ENCODE measurements around the gene KRT78.

Gene KRT78

DNA sequence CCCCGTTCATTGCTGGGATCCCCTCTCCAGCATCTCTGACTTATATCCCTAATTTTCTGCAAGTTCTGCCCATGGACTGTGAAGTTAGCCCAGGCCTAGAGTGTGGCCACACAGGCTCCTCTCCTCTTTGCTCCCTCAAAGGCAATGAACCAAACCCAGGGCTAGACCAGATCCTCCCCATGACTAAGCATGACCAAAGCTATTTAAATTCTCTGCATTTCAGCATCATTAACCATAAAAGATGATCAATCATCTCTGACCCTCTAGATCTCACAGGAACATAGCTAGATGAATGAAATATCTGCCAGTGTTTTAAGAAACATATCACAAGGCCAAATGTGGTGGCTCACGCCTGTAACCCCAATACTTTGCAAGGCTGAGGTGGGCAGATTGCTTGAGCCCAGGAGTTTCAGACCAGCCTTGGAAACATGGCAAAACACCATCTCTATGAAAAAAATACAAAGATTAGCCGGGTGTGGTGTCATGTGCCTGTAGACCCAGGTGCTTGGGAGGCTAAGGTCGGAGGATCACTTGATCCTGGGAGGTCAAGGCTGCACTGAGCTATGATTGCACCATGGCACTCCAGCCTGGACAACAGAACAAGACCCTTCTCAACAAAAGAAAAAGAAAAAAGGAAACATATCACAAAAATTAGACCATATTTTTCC, 50.7 kb downstream of the KRT78 start:
- TF ChIP-seq, protein P1, sequence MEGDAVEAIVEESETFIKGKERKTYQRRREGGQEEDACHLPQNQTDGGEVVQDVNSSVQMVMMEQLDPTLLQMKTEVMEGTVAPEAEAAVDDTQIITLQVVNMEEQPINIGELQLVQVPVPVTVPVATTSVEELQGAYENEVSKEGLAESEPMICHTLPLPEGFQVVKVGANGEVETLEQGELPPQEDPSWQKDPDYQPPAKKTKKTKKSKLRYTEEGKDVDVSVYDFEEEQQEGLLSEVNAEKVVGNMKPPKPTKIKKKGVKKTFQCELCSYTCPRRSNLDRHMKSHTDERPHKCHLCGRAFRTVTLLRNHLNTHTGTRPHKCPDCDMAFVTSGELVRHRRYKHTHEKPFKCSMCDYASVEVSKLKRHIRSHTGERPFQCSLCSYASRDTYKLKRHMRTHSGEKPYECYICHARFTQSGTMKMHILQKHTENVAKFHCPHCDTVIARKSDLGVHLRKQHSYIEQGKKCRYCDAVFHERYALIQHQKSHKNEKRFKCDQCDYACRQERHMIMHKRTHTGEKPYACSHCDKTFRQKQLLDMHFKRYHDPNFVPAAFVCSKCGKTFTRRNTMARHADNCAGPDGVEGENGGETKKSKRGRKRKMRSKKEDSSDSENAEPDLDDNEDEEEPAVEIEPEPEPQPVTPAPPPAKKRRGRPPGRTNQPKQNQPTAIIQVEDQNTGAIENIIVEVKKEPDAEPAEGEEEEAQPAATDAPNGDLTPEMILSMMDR (IDR thresholded peaks at IDR 0.05; ENCODE audit: low read depth, low read length), result no peak
- no peak for TF ChIP-seq EZH2phosphoT487 (IDR thresholded peaks at IDR 0.05; ENCODE audit: low read depth)
- Histone ChIP-seq H2AFZ (ENCODE audit: low read depth, low read length) (no peak overlapping the region), H3K9me3 (ENCODE audit: insufficient read depth, low read length) (no peaks in the 10 kb centered on the region), H3K4me3 (ENCODE audit: low read length) (no peak overlapping the region), H3K36me3 (replicated peaks; ENCODE audit: low read depth, low read length) (no peaks in the 10 kb centered on the region), H3K27me3 (ENCODE audit: low read depth, low read length) (peaks cover 9% of the 10 kb centered on the region; the same call in 1 of the 2 replicates), H3K4me2 (ENCODE audit: low read length) (no peak overlapping the region), H3K4me1 (ENCODE audit: low read length) (no peaks in the 10 kb centered on the region), H3K27ac (ENCODE audit: low read length) (no peak overlapping the region), H4K20me1 (ENCODE audit: insufficient read depth, low read length) (no peaks in the 10 kb centered on the region), H3K79me2 (ENCODE audit: low read length) (no peaks in the 10 kb centered on the region), H3K9ac (ENCODE audit: low read length) (no peak overlapping the region)

- peaks cover 9% of the 10 kb centered on the region; the same call in 1 of the 2 replicates for H3K27me3 ChIP-seq (ENCODE audit: low read depth, low read length)
- no peaks in the 10 kb centered on the region for H4K20me1 ChIP-seq (ENCODE audit: insufficient read depth, low read length)
- H3K36me3 ChIP-seq (replicated peaks; ENCODE audit: low read depth, low read length), result no peaks in the 10 kb centered on the region
- no peak overlapping the region for H3K9ac ChIP-seq (ENCODE audit: low read length)
- H3K4me3 ChIP-seq (ENCODE audit: low read length), result no peak overlapping the region
- H3K4me2 ChIP-seq (ENCODE audit: low read length), result no peak overlapping the region
- no peaks in the 10 kb centered on the region for H3K9me3 ChIP-seq (ENCODE audit: insufficient read depth, low read length)
- no peaks in the 10 kb centered on the region for H3K79me2 ChIP-seq (ENCODE audit: low read length)
- no peak overlapping the region for H3K27ac ChIP-seq (ENCODE audit: low read length)
- no peak overlapping the region for H2AFZ ChIP-seq (ENCODE audit: low read depth, low read length)
- no peak for TF ChIP-seq EZH2phosphoT487 (IDR thresholded peaks at IDR 0.05; ENCODE audit: low read depth)
- TF ChIP-seq, protein P1 (IDR thresholded peaks at IDR 0.05; ENCODE audit: low read depth, low read length), result no peak
- H3K4me1 ChIP-seq (ENCODE audit: low read length), result no peaks in the 10 kb centered on the region
These were observed 51.3 kb downstream of the KRT78 start for GRCh38 chr12:52797529-52797894.

GRCh38 chr12:52796839-52797528, 51.8 kb downstream of the KRT78 start:
- Histone ChIP-seq H3K27ac (ENCODE audit: low read length) (no peak overlapping the region), H3K36me3 (replicated peaks; ENCODE audit: low read depth, low read length) (no peaks in the 10 kb centered on the region), H3K4me1 (ENCODE audit: low read length) (no peaks in the 10 kb centered on the region), H3K4me3 (ENCODE audit: low read length) (no peak overlapping the region), H4K20me1 (ENCODE audit: insufficient read depth, low read length) (no peaks in the 10 kb centered on the region), H3K4me2 (ENCODE audit: low read length) (no peak overlapping the region), H3K79me2 (ENCODE audit: low read length) (no peaks in the 10 kb centered on the region), H3K27me3 (ENCODE audit: low read depth, low read length) (peaks cover 3% of the 10 kb centered on the region; the same call in 1 of the 2 replicates), H3K9ac (ENCODE audit: low read length) (no peak overlapping the region), H2AFZ (ENCODE audit: low read depth, low read length) (no peak overlapping the region), H3K9me3 (ENCODE audit: insufficient read depth, low read length) (no peaks in the 10 kb centered on the region)
- TF ChIP-seq, protein P1 (IDR thresholded peaks at IDR 0.05; ENCODE audit: low read depth, low read length), result no peak
- TF ChIP-seq EZH2phosphoT487 (IDR thresholded peaks at IDR 0.05; ENCODE audit: low read depth), result no peak

DNA sequence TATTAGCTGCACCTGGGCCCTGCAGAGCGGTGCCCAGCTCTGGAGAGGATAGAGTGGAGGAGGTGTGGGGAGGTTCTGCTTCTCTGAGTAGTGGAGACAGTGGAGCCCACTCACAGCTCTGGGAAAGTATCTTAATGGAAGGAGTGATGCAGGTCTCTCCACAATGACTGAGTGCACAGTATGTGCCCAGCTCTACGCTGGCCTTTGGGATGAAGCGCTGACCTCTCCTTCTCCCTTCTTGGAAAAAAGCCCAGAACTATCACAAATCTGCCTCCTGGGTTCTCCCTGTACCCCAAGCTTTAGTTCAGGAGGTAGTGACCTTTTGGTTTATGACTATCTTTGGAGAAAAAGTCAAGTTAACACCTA, 52.4 kb downstream of the KRT78 start:
- no peak overlapping the region for H3K27ac ChIP-seq (ENCODE audit: low read length)

More for the DNA sequence above, 52.4 kb downstream of the KRT78 start:
- Histone ChIP-seq H3K79me2 (ENCODE audit: low read length) (no peaks in the 10 kb centered on the region), H3K9me3 (ENCODE audit: insufficient read depth, low read length) (no peaks in the 10 kb centered on the region), H4K20me1 (ENCODE audit: insufficient read depth, low read length) (no peaks in the 10 kb centered on the region), H3K9ac (ENCODE audit: low read length) (no peak overlapping the region), H2AFZ (ENCODE audit: low read depth, low read length) (no peak overlapping the region), H3K4me3 (ENCODE audit: low read length) (no peak overlapping the region), H3K36me3 (replicated peaks; ENCODE audit: low read depth, low read length) (no peaks in the 10 kb centered on the region), H3K27me3 (ENCODE audit: low read depth, low read length) (0 out of 2 replicates have a peak, but pooled peaks cover 3% of the 10 kb centered on the region), H3K4me1 (ENCODE audit: low read length) (no peaks in the 10 kb centered on the region), H3K4me2 (ENCODE audit: low read length) (no peak overlapping the region)
- TF ChIP-seq EZH2phosphoT487 (IDR thresholded peaks at IDR 0.05; ENCODE audit: low read depth), result no peak
- TF ChIP-seq, protein P1 (IDR thresholded peaks at IDR 0.05; ENCODE audit: low read depth, low read length), result no peak
